ENCODE measurements around the gene TRPM2. TPM values are rescaled to one million over a fixed set of nuclear protein-coding genes. Genes with fewer than 3 reads are reported as not detected.

Gene TRPM2
- total and polyA plus RNA-seq, 12 donors, result 1.5 to 28.3 (median 11.3) TPM

DNA sequence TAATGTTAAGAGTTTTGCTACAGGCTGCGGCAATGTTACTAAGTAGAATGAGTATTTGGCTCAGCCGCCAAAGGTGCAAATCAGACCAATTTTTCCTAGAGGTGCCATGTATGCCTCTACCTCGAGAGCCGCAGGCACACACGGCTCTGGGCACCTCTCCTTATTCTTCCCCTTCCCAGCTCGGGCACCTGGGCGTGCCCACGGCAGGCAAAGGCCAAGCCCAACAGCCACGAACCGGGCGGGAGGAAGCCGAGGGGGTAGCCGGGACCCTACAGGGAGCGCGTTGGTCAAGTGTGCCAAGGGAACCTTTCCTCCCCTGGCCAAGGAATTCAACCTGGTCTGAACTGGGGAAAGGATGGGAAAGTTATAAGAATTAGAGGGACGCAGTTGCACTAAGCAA is 132.9 kb downstream of the TRPM2 start:
- Histone ChIP-seq H3K36me3 (replicated peaks in 1 of 2) (no peaks in the 10 kb centered on the region), H3K4me3 (no peak overlapping the region), H3K27me3 (no peaks in the 10 kb centered on the region), H3K27ac (no peak overlapping the region), H3K9me3 (replicated peaks in 1 of 3) (no peaks in the 10 kb centered on the region), H3K4me1 (replicated peaks in 1 of 2) (no peaks in the 10 kb centered on the region)
- intact Hi-C loops (cut with DNase I), result no loop called here
- TF ChIP-seq POLR2A (IDR thresholded peaks at IDR 0.05), result no peak
- TF ChIP-seq, protein P1, sequence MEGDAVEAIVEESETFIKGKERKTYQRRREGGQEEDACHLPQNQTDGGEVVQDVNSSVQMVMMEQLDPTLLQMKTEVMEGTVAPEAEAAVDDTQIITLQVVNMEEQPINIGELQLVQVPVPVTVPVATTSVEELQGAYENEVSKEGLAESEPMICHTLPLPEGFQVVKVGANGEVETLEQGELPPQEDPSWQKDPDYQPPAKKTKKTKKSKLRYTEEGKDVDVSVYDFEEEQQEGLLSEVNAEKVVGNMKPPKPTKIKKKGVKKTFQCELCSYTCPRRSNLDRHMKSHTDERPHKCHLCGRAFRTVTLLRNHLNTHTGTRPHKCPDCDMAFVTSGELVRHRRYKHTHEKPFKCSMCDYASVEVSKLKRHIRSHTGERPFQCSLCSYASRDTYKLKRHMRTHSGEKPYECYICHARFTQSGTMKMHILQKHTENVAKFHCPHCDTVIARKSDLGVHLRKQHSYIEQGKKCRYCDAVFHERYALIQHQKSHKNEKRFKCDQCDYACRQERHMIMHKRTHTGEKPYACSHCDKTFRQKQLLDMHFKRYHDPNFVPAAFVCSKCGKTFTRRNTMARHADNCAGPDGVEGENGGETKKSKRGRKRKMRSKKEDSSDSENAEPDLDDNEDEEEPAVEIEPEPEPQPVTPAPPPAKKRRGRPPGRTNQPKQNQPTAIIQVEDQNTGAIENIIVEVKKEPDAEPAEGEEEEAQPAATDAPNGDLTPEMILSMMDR (IDR thresholded peaks at IDR 0.05), result no peak
- no peak for DNase-seq
- WGBS, 4 donors, result 76 to 83% (median 82%) methylated on average over 13 to 16 of the region's 16 CpGs

DNA sequence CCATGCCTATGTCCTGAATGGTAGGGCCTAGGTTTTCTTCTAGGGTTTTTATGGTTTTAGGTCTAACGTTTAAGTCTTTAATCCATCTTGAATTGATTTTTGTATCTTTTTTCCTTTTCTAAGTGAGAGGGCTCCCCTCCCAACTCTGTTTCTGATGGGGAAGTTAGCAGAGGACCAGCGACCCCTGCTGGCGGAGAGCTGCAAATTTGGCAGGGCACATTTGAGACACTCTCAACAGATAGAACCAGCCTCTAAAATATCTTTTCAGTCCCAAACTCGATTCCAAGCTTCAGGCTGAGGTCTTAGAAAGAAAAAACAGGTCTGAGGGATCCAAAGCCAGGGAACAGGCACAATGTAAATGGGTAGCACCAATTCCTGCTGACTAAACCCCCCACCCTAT is 134.4 kb downstream of the TRPM2 start:
- 24 to 36% (median 30%) methylated on average over 4 of the region's 4 CpGs for WGBS, 4 donors
- intact Hi-C loops (cut with DNase I), result no loop called here

GRCh38 chr21:44489962-44490361 is 136.5 kb downstream of the TRPM2 start:
- intact Hi-C loops (cut with DNase I), result no loop called here
- no peak for DNase-seq
- no peaks in the 10 kb centered on the region for H3K27me3 ChIP-seq
- H3K4me1 ChIP-seq (replicated peaks in 1 of 2), result no peaks in the 10 kb centered on the region
- no peaks in the 10 kb centered on the region for H3K9me3 ChIP-seq (replicated peaks in 1 of 3)
- H3K36me3 ChIP-seq (replicated peaks in 1 of 2), result no peaks in the 10 kb centered on the region
- no peak overlapping the region for H3K4me3 ChIP-seq
- H3K27ac ChIP-seq, result no peak overlapping the region
- 29 to 41% (median 31%) methylated on average over 7 of the region's 7 CpGs for WGBS, 4 donors
- TF ChIP-seq, protein P1 (IDR thresholded peaks at IDR 0.05), result no peak
- no peak for TF ChIP-seq POLR2A (IDR thresholded peaks at IDR 0.05)

More for the DNA sequence above, 134.4 kb downstream of the TRPM2 start:
- Histone ChIP-seq H3K36me3 (replicated peaks in 1 of 2) (no peaks in the 10 kb centered on the region), H3K27me3 (no peaks in the 10 kb centered on the region), H3K27ac (no peak overlapping the region), H3K4me1 (replicated peaks in 1 of 2) (no peaks in the 10 kb centered on the region), H3K4me3 (no peak overlapping the region), H3K9me3 (replicated peaks in 1 of 3) (no peaks in the 10 kb centered on the region)
- no peak for TF ChIP-seq POLR2A (IDR thresholded peaks at IDR 0.05)
- TF ChIP-seq, protein P1 (IDR thresholded peaks at IDR 0.05), result peak in 2 of 6 experiments; percentile 7 to 22
- DNase-seq, result no peak

DNA sequence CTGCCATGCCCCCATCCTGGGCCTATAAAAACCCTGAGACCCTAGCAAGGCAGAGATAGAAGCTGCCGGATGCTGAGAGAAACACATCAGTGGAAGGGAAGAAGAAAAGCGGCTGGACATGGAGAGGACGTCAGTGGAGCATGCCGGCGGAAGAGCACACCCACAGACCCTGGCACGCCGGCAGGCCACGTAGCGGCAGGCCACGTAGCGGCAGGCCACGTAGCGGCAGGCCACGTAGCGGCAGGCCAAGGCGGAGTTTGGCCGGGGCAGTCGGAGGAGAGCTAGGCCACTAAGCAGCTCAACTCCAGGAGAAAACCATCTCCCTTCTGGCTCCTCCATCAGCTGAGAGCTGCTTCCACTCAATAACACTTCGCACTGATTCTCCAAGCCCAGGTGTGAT is 137.0 kb downstream of the TRPM2 start:
- H3K27ac ChIP-seq, result no peak overlapping the region
- TF ChIP-seq, protein P1 (IDR thresholded peaks at IDR 0.05), result no peak
- no peak for TF ChIP-seq POLR2A (IDR thresholded peaks at IDR 0.05)
- H3K4me1 ChIP-seq (replicated peaks in 1 of 2), result no peaks in the 10 kb centered on the region
- no peaks in the 10 kb centered on the region for H3K9me3 ChIP-seq (replicated peaks in 1 of 3)
- H3K27me3 ChIP-seq, result no peaks in the 10 kb centered on the region
- 90 to 96% (median 93%) methylated on average over 15 to 19 of the region's 19 CpGs for WGBS, 4 donors
- no peak for DNase-seq
- no peak overlapping the region for H3K4me3 ChIP-seq
- no peaks in the 10 kb centered on the region for H3K36me3 ChIP-seq (replicated peaks in 1 of 2)
- intact Hi-C loops (cut with DNase I), result no loop called here
